IMR-90 (cell line): ENCODE results near the gene OBP2A. TPM values are rescaled to one million over a fixed set of nuclear protein-coding genes. Genes with fewer than 3 reads are reported as not detected.

Source experiments
- ATAC-seq: fragments of 200-7000 bp; cut with Tn5 transposase; 2 replicates; pipeline ENCODE4 v1.9.1; 2020; ENCODE audit warnings: low read depth, mild to moderate bottlenecking, moderate library complexity
- BruUV-seq: library from RNA; stranded (reverse); fragments of 400-500 nt; replicated peaks from 2 replicates; lab custom pipeline; 2021; lab: Mats Ljungman, UMichigan
- CTCF ChIA-PET: fragments of 300-600 bp; formaldehyde crosslinking; extraction: SDS; loops from one replicate; lab custom pipeline; 2021; ENCODE audit warnings: antibody characterized with exemption; lab: Yijun Ruan, JAX
- POLR2A ChIA-PET: fragments of 300-600 bp; sonication (Branson Sonifier 250); formaldehyde crosslinking; loops from one replicate; lab custom pipeline; 2022; ENCODE audit warnings: antibody characterized with exemption; ENCODE audit not compliant: unreplicated experiment; lab: Charles Lee
- DNase-seq: peaks from one replicate; pipeline ENCODE4 v3.0.0; 2013
- H2AFZ ChIP-seq: replicated peaks from 2 replicates; pipeline ENCODE3; 2013; ENCODE audit warnings: low read length, mild to moderate bottlenecking; ENCODE audit not compliant: poor library complexity
- H2AK5ac ChIP-seq: 2 replicates; pipeline ENCODE4 v1.6.1; 2013; ENCODE audit warnings: low read depth, low read length, inconsistent platforms
- H2AK9ac ChIP-seq: replicated peaks from 2 replicates; pipeline ENCODE3; 2013; ENCODE audit warnings: mild to moderate bottlenecking, low read depth, low read length, moderate library complexity; ENCODE audit not compliant: poor library complexity
- H2BK120ac ChIP-seq: 2 replicates; pipeline ENCODE4 v1.6.1; 2013; ENCODE audit warnings: low read depth, low read length, inconsistent platforms
- H2BK15ac ChIP-seq: 3 replicates; pipeline ENCODE4 v1.6.1; 2013; ENCODE audit warnings: low read depth, low read length, inconsistent platforms
- H2BK20ac ChIP-seq: 2 replicates; pipeline ENCODE4 v1.6.1; 2013; ENCODE audit warnings: low read depth, mild to moderate bottlenecking, inconsistent platforms, low read length, moderate library complexity
- H2BK5ac ChIP-seq: 2 replicates; pipeline ENCODE4 v1.6.1; 2013; ENCODE audit warnings: mild to moderate bottlenecking, low read depth, low read length, inconsistent platforms; ENCODE audit not compliant: poor library complexity, severe bottlenecking
- H3K14ac ChIP-seq: replicated peaks from 2 replicates; pipeline ENCODE4 v1.6.1; 2013; ENCODE audit warnings: low read depth, low read length, inconsistent platforms
- H3K18ac ChIP-seq: 2 replicates; pipeline ENCODE4 v1.6.1; 2013; ENCODE audit warnings: low read depth, low read length, control low read depth
- H3K23ac ChIP-seq: 2 replicates; pipeline ENCODE4 v1.6.1; 2013; ENCODE audit warnings: low read depth, low read length, inconsistent platforms
- H3K27ac ChIP-seq: 2 replicates; pipeline ENCODE4 v1.5.1; 2013; ENCODE audit warnings: mild to moderate bottlenecking, control low read depth, low read length; ENCODE audit not compliant: insufficient read depth
- H3K27me3 ChIP-seq: 2 replicates; pipeline ENCODE4 v1.6.1; 2013; ENCODE audit warnings: low read length; ENCODE audit not compliant: control insufficient read depth, insufficient read depth
- H3K36me3 ChIP-seq: 2 replicates; pipeline ENCODE4 v1.6.1; 2013; ENCODE audit warnings: low read length, mixed read lengths; ENCODE audit not compliant: control insufficient read depth, insufficient read depth
- H3K4ac ChIP-seq: 2 replicates; pipeline ENCODE4 v1.6.1; 2013; ENCODE audit warnings: low read depth, low read length, inconsistent platforms
- H3K4me1 ChIP-seq: 2 replicates; pipeline ENCODE4 v1.6.1; 2013; ENCODE audit warnings: low read length, mixed read lengths; ENCODE audit not compliant: control insufficient read depth, insufficient read depth
- H3K4me2 ChIP-seq: 2 replicates; pipeline ENCODE4 v1.6.1; 2013; ENCODE audit warnings: low read depth, mild to moderate bottlenecking, control low read depth, low read length, moderate library complexity
- H3K4me3 ChIP-seq: 2 replicates; pipeline ENCODE4 v1.5.1; 2013; ENCODE audit warnings: low read depth, mild to moderate bottlenecking, control low read depth, low read length, moderate library complexity; ENCODE audit not compliant: insufficient read depth
- H3K56ac ChIP-seq: 2 replicates; pipeline ENCODE4 v1.6.1; 2013; ENCODE audit warnings: low read length, inconsistent platforms; ENCODE audit not compliant: insufficient read depth; ENCODE audit errors: extremely low read depth
- H3K79me1 ChIP-seq, 2 experiments: 2 replicates each; pipeline ENCODE4 v1.6.1; 2013; ENCODE audit warnings: low read length in 2 of 2, inconsistent platforms in 1 of 2, low read depth in 1 of 2
- H3K9ac ChIP-seq: 2 replicates; pipeline ENCODE4 v1.6.1; 2013; ENCODE audit warnings: low read depth, low read length, control low read depth
- H3K9me1 ChIP-seq: 2 replicates; pipeline ENCODE4 v1.6.1; 2013; ENCODE audit warnings: low read length, inconsistent platforms; ENCODE audit not compliant: insufficient read depth
- H3K9me3 ChIP-seq: 2 replicates; pipeline ENCODE4 v1.6.1; 2013; ENCODE audit warnings: low read length; ENCODE audit not compliant: control insufficient read depth, insufficient read depth
- H4K20me1 ChIP-seq: 2 replicates; pipeline ENCODE4 v1.6.1; 2013; ENCODE audit warnings: low read length, inconsistent platforms; ENCODE audit not compliant: insufficient read depth
- H4K5ac ChIP-seq: 2 replicates; pipeline ENCODE4 v1.6.1; 2013; ENCODE audit warnings: mild to moderate bottlenecking, low read depth, low read length, control low read depth
- H4K8ac ChIP-seq, 2 experiments: 2 replicates each; pipeline ENCODE4 v1.6.1; 2013; ENCODE audit warnings: low read depth in 2 of 2, low read length in 2 of 2, control low read depth in 1 of 2, inconsistent platforms in 1 of 2
- H4K91ac ChIP-seq: 2 replicates; pipeline ENCODE4 v1.6.1; 2013; ENCODE audit warnings: low read depth, low read length, inconsistent platforms; ENCODE audit not compliant: insufficient read depth
- BHLHE40 ChIP-seq: fragments of 150-350 bp; IDR thresholded peaks from 2 replicates; pipeline ENCODE4 v1.6.1; 2016; ENCODE audit warnings: mild to moderate bottlenecking, low read depth, low read length
- CEBPB ChIP-seq: IDR thresholded peaks from 2 replicates; pipeline ENCODE4 v1.6.1; 2012; ENCODE audit warnings: low read depth, low read length, improper control_type of control experiment
- ELK1 ChIP-seq: fragments of 150-350 bp; IDR thresholded peaks from 2 replicates; pipeline ENCODE4 v1.6.1; 2016; ENCODE audit warnings: low read depth, mild to moderate bottlenecking, low read length, moderate library complexity, borderline replicate concordance
- FOS ChIP-seq: fragments of 150-350 bp; IDR thresholded peaks from 2 replicates; pipeline ENCODE4 v1.6.1; 2016; ENCODE audit warnings: low read depth, low read length
- MAZ ChIP-seq: IDR thresholded peaks from 2 replicates; pipeline ENCODE4 v1.6.1; 2012; ENCODE audit warnings: low read depth, mild to moderate bottlenecking, low read length, improper control_type of control experiment, moderate library complexity, borderline replicate concordance
- NFE2L2 ChIP-seq: fragments of 150-350 bp; IDR thresholded peaks from 2 replicates; pipeline ENCODE4 v1.6.1; 2016; ENCODE audit warnings: low read depth, mild to moderate bottlenecking, low read length
- RFX5 ChIP-seq: IDR thresholded peaks from 2 replicates; pipeline ENCODE4 v1.8.0; 2012; ENCODE audit warnings: low read depth, mild to moderate bottlenecking, low read length, moderate library complexity
- SMC3 ChIP-seq: fragments of 150-350 bp; IDR thresholded peaks from 2 replicates; pipeline ENCODE4 v1.6.1; 2016; ENCODE audit warnings: low read depth, mild to moderate bottlenecking, antibody characterized with exemption, low read length, moderate library complexity
- WGBS, 2 experiments: methylation state at CpG; one replicate each; pipeline versions ENCODE4 v1.1.5 to v1.1.7; 2013; ENCODE audit warnings: missing lambda C conversion rate in 2 of 2; ENCODE audit not compliant: insufficient read length in 1 of 2; ENCODE audit errors: extremely low coverage in 2 of 2; 5-methylcytosine and 5-hydroxymethylcytosine counted together
- dilution Hi-C: fragments of 300-500 bp; cut with HindIII; formaldehyde crosslinking; loops from one replicate; pipeline ENCODE4 v1.14.3; 2018; ENCODE audit warnings: low sequenced_read_pairs; ENCODE audit not compliant: unreplicated experiment
- in situ Hi-C: fragments of 300-500 bp; cut with MboI; formaldehyde crosslinking; loops from 3 replicates; pipeline ENCODE4 v1.14.3; 2019; ENCODE audit warnings: low sequenced_read_pairs, inconsistent platforms, mixed read lengths
- intact Hi-C: fragments of 100-400 bp; cut with micrococcal nuclease; formaldehyde crosslinking; loops from 2 replicates; pipeline ENCODE4 v1.10.0; 2022
- polyA plus RNA-seq, 3 experiments: library from polyadenylated mRNA; depleted of rRNA; stranded (reverse); fragments of >200 nt; gene quantifications; 2 replicates each; pipeline ENCODE4 v1.2.3, GENCODE V29; 2012; ENCODE audit warnings: low replicate concordance in 1 of 3
- total RNA-seq: library from RNA; depleted of rRNA; stranded (reverse); fragments of >200 nt; gene quantifications from 2 replicates; pipeline ENCODE4 v1.2.3, GENCODE V29; 2012
- TF ChIP-seq, protein P1 (sequence below): fragments of 150-350 bp; IDR thresholded peaks from 2 replicates; pipeline ENCODE4 v1.6.1; 2017; ENCODE audit warnings: mild to moderate bottlenecking, antibody characterized with exemption, low read length, low read depth

The OBP2A gene
- total and polyA plus RNA-seq, 2 of the 4 experiments (the other 2 are of a cell fraction), result not detected

- Histone ChIP-seq H2BK20ac (no peak overlapping the region), H3K27ac (no peak overlapping the region), H3K18ac (no peak overlapping the region), H4K91ac (no peak overlapping the region), H3K9ac (no peak overlapping the region), H3K27me3 (no peaks in the 10 kb centered on the region), H2BK120ac (no peak overlapping the region), H2BK15ac (no peak overlapping the region), H3K4me3 (no peak overlapping the region), H3K23ac (no peak overlapping the region), H3K9me3 (peaks cover 3% of the 10 kb centered on the region; the same call in 1 of the 2 replicates), H3K4ac (no peak overlapping the region), H2AK5ac (no peak overlapping the region), H3K9me1 (no peaks in the 10 kb centered on the region), H3K79me1 (no peaks in the 10 kb centered on the region), H4K8ac (no peak overlapping the region), H3K56ac (no peak overlapping the region), H2BK5ac (peak overlapping the region; percentile 65), H2AK9ac (no peak overlapping the region), H4K5ac (no peak overlapping the region), H3K4me1 (no peaks in the 10 kb centered on the region), H2AFZ (no peak overlapping the region), H3K36me3 (no peaks in the 10 kb centered on the region), H4K20me1 (no peaks in the 10 kb centered on the region), H3K4me2 (no peak overlapping the region), H3K14ac (no peak overlapping the region)
- POLR2A ChIA-PET, result no interaction called here
- dilution Hi-C loops (no loop called here), intact Hi-C loops (no loop called here), in situ Hi-C loops (no loop called here)
- ATAC-seq (no peak), DNase-seq (no peak)
- no TSS peak for BruUV-seq
- 54 to 100% methylated on average over 2 of the region's 2 CpGs for WGBS, 2 experiments
- TF ChIP-seq RFX5 (no peak), ELK1 (no peak), CEBPB (no peak), MAZ (no peak), BHLHE40 (no peak), SMC3 (no peak), FOS (no peak), NFE2L2 (no peak)
- TF ChIP-seq, protein P1, sequence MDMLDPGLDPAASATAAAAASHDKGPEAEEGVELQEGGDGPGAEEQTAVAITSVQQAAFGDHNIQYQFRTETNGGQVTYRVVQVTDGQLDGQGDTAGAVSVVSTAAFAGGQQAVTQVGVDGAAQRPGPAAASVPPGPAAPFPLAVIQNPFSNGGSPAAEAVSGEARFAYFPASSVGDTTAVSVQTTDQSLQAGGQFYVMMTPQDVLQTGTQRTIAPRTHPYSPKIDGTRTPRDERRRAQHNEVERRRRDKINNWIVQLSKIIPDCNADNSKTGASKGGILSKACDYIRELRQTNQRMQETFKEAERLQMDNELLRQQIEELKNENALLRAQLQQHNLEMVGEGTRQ, result no peak
- CTCF ChIA-PET, result no interaction called here
Measured at GRCh38 chr9:135579356-135579755, 33.4 kb downstream of the OBP2A start.
